Brain pericyte (primary cell): Measurements from ENCODE around the gene CCDC66.
A peak's percentile ranks its signal among the peaks of the same experiment; 100 is the strongest.
"Not testable (repeated sequence)": the region's sequence is repeated elsewhere in the genome, so short reads cannot be mapped to it uniquely, and the experiment has no call there.

Experiments used
- DNase-seq: peaks from one replicate; pipeline ENCODE4 v3.0.0-alpha.2; 2012; ENCODE audit warnings: low read depth, low spot score

The CCDC66 gene

GRCh38 chr3:56556908-56557830 lies at the start of gene CCDC66:
TSS of gene CCDC66 (plus strand) at chr3:56557175. CDS start at chr3:56557243, 68 bp downstream.
- peak; percentile 75 for DNase-seq

- no peak for DNase-seq
Observed at GRCh38 chr3:56519641-56520040, 37.3 kb upstream of the CCDC66 start.

GRCh38 chr3:56522374-56522773 lies 34.6 kb upstream of the CCDC66 start:
- DNase-seq, result no peak

GRCh38 chr3:56525291-56525690 lies 31.7 kb upstream of the CCDC66 start:
- no peak for DNase-seq

DNA sequence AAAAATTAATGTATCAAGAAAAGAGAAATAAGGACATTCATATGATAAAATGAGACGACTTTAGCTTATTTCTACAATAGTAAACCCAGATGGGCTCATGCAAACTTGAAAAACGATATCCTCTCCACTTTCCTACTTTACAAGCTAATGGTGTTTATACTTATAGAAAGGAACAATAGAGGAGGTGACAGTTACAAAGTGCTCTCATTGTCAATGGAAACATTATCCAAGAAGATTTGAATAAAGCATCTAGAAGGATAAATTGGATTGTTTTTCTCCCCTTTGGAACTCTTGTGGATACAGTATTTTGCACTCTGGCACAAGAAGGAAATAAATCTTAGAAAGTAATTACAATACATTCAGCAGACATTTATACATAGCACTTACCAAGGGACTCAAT lies 20.2 kb upstream of the CCDC66 start:
- DNase-seq, result no peak

DNA sequence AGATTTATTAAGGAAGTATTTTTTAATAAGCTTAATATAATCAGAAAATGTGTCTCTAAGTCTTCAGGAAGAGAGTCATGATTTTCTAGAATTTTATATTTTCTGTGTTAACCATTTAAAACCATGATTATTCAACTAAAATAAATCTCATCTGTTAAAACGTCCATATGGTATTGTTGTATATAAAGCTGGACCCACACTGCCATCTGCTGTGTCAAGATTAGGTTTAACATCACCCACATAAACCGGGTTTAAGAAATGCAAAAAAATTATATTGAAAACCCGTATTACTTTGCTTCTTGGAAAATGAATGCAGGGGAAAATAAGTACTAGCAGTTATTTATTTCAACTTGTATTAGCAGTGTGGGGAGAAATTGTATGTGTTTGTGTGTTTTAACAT lies 9.5 kb upstream of the CCDC66 start:
- no peak for DNase-seq

GRCh38 chr3:56557831-56558170 lies 826 bp downstream of the CCDC66 start:
- no peak for DNase-seq

GRCh38 chr3:56573501-56573900 lies 16.5 kb downstream of the CCDC66 start:
- no peak for DNase-seq

GRCh38 chr3:56581941-56582340 lies 25.0 kb downstream of the CCDC66 start:
- DNase-seq, result not testable (repeated sequence)

GRCh38 chr3:56584275-56584674 lies 27.3 kb downstream of the CCDC66 start:
- not testable (repeated sequence) for DNase-seq

- DNase-seq, result no peak
Observed at GRCh38 chr3:56590814-56591213, 33.8 kb downstream of the CCDC66 start.

GRCh38 chr3:56591262-56591661 lies 34.3 kb downstream of the CCDC66 start:
- no peak for DNase-seq

- DNase-seq, result no peak
Observed at GRCh38 chr3:56593455-56594158, 36.6 kb downstream of the CCDC66 start.

GRCh38 chr3:56595975-56596840 lies 39.2 kb downstream of the CCDC66 start:
- DNase-seq, result no peak

DNA sequence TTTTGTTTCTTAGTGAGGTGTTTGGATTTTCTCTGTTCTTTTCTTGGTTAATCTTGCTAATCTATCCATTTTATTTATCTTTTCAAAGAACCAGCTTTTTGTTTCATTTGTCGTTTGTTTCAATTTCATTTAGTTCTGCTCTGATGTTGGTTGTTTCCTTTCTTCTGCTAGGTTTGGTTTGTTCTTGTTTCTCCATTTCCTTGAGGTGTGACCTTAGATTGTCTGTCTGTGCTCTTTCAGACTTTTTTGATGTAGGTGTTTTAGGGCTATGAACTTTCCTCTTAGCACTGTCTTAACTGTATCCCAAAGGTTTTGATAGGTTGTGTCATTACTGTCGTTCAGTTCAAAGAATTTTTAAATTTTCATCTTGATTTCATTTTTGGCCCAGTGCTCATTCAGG lies 51.5 kb downstream of the CCDC66 start:
- DNase-seq, result not testable (repeated sequence)

DNA sequence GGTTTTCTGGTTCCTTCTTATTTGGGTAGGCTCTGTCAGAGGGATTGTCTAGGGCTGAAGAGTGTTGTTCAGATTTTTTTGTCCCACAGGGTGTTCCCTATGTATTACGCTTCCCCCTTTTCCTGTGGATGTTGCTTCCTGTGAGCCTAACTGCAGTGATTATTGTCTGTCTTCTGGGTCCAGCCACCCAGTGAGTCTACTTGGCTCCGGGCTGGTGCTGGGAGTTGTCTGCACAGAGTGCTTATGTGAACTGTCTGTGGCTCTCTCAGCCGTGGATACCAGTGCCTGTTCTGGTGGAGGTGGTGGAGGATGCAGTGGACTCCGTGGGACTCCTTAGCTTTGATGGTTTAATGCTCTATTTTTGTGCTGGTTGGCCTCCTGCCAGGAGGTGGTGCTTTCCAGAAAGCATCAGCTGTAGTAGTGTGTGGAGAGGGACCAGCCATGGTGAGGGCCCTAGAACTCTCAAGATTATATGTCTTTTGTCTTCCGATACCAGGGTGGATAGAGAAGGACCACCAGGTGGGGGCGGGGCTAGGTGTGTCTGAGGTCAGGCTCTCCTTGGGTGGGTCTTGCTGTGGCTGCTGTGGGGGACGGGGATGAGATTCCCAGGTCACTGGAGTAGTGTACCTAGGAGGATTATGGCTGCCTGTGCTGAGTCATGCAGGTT lies 53.8 kb downstream of the CCDC66 start:
- no peak for DNase-seq

GRCh38 chr3:56611364-56611763 lies 54.4 kb downstream of the CCDC66 start:
- DNase-seq, result no peak

DNA sequence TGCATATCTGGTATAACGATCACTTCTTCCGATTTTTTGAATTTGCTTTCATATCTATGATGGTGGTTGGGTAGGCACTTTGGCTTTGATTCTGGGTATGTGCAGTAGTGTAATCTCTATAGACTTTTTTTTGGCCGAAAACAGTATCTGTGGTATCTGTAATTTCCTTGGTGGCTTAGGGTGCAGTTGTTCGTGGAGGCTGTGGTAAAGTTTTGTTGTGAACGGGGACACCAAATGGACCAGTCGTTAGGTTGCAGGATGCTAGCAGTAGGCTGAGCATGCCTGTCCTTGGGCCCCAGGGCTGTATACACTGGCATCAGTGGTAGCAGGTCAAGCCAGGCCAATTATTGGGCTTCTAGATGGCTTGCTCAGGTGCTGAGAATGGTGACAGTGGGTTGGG lies 55.2 kb downstream of the CCDC66 start:
- DNase-seq, result no peak

- no peak for DNase-seq
Observed at GRCh38 chr3:56613016-56613415, 56.0 kb downstream of the CCDC66 start.

- no peak for DNase-seq
Observed at GRCh38 chr3:56616478-56617006, 59.6 kb downstream of the CCDC66 start.

- DNase-seq, result no peak
Observed at GRCh38 chr3:56620371-56620770, 63.4 kb downstream of the CCDC66 start.
